GM21576 (cell line): ENCODE measurements around the gene HSD11B2.

Experiments used
- ATAC-seq: cut with Tn5 transposase; IDR thresholded peaks from one replicate; pipeline ENCODE4 v1.9.1; 2021; ENCODE audit warnings: mild to moderate bottlenecking, moderate library complexity; ENCODE audit not compliant: unreplicated experiment

The HSD11B2 gene

DNA sequence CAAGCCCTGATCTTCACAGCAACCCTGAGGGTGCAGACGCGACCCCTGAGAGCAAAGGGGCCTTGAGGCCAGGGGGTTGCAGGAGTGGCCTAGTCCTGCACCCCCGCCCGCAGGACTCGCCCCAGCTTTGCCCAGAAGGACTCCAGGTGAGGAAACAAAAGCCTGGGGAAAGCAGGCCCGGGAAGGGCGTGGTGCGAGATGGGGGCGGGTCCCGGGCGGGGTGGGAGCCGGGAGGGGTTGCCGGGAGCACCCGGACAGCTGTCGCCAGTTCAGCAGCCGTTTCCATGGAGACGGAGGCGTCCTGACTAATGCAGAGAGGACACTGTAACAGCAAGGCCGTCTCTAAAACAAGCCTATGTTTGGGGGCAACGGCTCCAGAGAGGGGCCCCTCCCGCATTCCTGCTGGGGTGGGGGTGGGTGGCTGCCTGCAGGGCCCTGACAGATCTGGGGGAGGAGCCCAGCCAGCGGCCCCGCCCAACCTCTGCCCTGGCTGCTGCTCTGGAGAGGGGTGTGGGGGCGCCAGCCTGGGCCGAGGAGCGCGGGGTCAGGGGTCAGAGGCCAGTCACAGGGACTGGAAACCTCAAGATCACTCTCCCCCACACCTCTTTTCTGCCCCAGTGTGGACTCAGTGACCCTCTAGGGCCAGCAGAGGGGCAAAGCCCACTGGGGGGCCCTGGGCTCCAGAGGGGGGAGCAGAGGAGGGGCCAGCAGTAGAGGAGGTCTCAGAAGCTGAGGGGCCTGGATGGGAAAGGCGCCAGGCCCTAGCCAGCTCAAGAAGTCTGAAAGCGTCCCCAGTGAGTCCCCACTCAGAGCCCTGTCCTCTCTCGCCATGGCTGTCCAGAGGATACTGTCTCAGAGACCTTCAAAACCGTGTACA is 34.5 kb upstream of the HSD11B2 start:
- no peak for ATAC-seq

DNA sequence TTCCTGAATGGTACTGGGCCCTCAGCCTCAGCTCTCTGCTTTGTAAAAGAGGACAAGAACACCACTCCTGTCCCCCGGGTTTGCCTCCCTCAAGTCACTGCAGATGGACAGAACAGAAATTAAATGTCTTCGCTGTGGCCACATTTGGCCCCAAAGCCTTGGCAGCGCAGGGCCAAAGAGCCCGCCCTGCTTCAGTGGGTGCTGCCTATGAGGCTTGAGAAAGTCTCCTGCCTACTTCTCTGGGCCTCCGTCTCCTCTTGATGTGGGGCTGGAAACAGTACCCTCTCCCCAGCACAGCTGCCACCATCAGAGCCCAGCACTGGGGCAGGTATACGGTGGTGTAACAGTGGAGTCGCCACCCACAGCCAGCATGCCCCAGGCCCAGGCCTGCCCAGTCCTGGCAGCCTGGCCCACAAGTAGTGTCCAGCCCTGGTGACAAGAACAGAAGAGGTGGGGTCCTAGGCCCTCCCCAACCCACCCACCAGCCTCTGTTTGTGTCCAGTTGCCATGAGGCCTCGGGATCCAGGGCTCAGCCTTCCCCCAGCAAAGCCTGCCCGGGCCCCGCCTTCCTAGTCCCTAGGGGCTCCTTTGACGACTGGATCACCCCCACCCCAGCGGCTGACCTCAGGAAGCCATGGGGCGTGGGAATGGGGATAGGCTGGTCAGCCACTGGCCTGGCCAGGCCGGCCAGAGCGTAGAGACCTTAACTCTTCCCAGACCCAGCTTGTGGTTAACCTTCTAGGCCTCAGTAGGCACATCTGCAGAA is 33.7 kb upstream of the HSD11B2 start:
- no peak for ATAC-seq

DNA sequence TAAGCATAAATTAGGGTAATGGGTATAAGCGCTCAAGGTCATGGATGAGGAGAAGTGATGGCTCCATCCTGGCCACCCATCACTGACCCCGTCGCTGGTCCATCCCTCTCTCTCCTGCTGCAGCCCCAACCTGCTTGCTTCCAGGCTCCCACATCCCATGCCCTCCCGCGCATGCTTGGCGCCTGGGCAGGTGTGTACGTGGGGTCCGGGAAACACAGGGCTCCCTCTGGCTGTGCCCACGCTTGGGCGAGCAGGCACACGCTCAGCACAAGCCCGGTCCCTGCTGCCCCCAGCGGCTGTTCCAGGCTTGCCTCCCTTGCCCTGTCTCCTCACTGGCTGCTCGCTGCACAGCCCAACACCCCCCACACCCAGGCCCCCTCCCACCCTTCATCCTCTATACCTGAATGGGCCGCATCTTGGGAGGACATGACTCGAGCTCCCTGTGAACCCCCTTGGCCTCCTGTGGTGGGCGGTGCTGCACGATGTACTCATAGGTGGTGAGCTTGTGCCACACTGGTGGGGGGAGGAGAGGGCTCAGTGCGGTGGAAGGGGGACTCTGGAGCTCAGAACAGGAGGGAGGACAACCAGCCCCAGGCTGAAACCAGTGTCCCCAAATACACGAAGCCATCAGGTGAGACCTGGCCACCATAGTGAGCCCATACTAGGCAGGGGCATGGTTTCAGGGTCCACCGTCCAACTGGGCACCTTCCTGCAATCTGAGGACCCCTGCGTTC is 32.9 kb upstream of the HSD11B2 start:
- no peak for ATAC-seq

DNA sequence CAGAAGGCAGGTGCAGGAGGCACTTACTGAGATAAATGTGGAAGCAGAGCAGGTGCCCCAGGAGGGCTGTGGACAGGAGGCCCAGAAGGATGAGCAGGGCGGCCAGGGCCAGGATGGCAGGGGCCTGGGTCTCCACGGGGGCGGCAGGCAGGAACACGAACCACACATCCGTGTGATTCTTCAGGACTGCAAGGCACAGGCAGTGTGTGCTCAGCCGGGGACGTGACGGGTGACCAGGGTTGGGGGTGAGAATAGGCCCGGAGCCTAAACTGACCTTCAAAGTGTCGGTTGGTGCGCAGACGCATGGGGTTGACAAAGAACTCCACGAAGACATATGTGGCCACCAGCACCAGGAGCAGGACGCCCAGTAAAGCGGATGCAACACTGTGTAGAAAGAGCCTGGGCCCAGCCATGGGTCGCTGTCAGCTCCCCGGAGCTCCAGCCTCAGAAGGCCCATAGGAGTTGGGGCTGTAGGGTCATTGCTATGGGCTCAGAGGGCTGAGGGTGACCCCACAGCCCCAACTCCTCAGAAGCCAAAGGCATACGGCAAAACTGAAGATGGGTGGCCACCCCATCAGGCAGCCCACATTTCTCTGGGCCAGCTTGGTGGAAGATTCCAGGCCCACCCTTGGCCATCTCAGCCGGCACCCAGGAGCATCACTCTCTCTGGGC is 32.2 kb upstream of the HSD11B2 start:
- ATAC-seq: no peak

DNA sequence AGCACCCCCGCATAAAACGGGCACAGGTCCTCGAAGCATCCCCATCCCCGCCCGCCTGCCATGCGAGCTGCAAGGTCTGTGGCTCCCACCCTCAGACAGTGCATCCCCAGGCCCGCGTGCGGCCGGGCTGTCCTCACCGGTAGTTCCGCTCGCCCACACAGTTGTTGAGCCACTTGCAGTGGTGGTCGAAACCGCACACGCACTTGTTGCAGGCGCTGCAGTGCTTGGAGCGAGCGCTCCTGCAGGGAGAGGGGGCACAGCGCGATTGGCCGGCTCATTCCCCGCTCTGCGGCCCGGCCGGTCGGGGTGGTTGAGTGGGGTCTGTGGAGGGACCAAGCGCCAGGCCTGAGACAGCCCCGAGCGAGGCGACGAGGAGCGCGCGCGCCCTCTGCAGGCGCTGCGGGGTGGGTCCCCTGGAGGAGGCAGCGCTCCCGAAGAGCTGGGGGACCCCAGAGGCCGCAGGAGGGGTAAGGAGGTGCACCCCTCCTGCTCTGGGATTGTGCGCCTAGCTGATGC is 31.6 kb upstream of the HSD11B2 start:
- no peak for ATAC-seq

DNA sequence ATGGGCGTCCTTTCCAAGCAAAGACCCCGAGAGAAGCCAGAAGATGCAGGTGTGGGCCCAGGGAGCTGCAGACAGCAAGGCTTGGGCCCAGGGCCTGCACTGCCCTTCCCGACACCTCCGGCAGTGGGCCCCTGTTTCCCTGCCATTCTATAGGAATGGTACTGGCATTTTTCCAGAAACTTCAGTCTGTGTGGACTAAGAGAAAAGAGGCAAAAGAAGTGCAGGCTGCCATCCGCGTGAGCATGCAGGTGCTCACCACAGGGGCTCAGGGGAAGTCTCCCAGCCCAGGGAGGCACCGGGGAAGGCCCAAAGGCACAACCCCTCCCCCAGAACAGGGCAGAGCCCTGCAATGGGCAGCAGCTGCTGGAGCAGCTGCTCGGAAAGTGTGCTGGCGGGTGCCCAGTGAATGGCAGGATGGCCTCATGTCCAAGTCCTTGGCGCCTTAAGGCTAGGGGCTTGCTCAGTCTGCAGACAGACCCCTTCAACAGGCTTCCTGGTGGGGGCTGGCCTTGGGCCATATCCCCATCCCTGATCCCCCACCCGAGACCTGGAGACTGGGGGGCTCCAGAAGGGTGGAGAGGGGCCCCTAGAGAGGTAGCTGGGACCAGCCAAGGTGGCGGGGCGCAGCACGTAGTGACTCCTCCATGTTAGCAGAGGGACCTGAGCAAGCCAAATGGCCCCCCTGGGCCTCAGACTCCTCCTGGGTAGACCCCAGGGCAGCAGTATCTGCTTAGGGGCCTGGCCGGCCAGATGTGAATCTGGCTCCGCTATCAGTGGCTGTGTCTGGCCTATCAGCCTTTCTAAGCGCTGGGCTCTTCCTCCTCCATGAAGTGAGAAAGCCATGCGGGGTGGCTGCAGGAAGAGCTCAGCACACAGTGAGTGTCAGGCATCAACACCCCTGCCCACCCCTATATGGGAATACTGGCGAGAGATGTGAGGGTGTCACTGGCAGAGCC is 30.9 kb upstream of the HSD11B2 start:
- no peak for ATAC-seq

DNA sequence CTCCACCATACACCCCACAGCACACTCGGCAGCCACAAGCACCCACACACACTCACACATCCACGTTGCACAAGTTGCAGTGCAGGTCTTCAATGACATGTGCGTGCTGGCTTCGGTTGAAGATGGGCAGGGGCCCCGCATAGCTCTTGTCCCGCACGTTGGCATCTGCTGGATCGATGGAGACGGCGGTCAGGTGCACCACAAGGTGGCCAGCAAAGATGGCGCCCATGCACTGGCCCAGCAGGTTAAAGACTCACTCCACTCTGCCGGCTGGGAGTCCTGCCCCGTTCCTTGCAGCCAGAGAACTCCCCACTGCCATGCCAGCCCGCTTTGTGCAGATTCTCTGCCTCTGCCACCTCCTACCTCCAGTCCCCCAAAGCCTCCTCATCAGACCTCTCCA is 30.0 kb upstream of the HSD11B2 start:
- no peak for ATAC-seq

DNA sequence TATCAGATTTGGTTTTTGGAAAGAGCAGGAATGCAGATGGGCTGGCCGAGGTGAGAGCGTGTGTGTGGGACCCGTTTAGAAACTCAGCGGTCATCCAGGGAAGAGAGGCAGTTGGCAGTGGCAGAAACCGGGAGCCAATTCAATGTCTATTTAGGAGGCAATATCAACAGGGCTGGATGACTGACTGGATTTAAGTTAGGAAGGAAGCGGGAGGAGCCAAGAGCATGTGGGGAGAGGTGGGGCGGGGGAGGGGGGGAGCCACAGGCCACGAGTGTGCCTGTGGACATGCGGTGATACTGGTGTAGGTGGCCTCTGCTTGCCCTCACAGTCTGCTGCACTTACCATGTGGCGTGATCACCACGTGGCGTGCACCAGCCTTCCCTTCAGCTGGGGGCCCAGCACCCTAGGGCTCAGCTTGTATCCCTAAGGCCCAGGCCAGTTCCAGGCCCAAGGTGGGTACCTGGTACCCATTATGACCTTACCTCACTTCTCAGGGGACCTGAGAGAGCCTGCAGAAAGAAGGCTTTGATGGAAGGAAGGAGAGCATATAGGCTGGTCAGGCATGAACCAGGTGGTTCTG is 26.9 kb upstream of the HSD11B2 start:
- ATAC-seq: no peak

DNA sequence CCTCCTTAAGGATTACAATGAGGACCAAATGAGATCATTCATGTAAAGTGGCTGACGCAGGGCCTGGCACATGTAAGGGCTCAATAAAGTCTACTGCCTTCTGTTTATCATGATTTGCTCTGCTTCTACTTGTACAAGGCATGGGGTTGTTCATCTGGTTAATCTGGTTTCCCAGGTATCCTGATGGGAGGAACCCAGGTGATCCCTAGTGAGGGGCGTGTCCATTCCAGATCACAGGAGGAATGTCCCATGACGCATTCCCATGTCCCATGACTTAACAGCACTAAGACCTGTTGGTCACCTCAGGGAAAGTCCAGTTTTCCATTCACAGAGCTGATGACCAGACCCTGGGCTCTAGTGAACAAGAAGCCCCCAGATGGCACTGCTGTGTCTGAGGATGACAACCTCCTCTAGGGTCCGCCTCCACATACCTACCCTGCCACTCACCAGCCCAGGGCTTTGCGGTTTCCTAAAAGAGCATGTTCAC is 26.1 kb upstream of the HSD11B2 start:
- no peak for ATAC-seq

DNA sequence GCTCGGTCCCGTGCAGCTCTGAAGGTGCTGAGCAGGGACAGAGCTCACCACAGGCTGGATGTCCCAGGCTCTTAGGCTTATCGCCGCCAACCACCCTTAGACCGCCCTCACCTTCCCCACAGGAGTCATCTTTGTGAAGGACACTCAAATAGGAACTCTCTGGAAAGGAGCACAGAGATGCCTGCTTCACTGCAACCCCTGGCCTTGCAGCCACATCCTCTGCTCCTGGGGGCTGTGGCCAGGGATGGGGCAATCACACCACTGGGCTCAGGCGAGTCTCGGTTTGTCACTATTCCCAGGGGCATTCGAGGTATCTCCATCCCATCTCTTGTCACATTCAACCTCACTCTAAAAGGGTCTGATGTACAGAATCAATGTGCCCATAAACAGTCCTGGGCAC is 25.6 kb upstream of the HSD11B2 start:
- ATAC-seq: no peak

DNA sequence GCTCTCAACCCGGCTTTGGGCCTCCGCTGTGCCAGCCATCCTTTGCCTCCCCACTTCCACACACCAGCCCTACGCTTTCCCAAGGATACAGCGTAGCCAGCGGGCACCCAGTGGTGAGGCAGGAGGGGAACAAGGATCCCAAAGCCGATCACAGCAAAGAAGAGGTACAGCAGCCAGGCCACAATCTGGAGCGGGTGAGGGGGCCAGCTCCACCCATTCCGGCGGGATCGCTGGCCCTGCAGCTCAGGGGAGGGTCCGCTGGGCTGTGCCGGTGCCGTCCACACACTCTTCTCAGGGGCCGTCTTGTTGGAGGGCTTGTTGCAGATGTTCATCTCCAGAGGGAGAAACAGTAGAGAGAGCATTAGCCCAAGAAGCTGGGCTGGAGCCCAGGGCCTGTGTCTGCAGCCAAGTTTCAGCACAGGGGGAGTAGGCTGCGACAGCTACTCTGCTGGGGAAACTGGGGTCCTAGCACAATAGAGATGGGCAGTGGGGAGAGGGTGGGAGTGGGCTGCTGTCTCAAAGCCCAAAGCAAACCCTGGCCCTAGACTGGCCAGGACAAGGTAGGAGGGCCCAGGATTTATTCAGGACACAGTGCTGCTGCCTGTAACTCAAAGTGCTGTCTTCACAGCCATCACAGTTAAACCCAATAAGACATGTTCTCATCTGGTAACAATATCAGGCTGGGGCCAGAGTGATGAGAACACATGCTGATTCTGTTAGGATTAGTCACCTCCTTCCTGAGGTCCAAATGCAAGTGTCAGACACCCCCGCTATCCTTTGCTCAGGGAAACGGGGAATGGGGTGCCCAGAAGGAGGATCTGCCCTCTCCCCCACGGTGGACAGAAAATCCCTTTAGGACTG is 24.6 kb upstream of the HSD11B2 start:
- ATAC-seq: no peak

DNA sequence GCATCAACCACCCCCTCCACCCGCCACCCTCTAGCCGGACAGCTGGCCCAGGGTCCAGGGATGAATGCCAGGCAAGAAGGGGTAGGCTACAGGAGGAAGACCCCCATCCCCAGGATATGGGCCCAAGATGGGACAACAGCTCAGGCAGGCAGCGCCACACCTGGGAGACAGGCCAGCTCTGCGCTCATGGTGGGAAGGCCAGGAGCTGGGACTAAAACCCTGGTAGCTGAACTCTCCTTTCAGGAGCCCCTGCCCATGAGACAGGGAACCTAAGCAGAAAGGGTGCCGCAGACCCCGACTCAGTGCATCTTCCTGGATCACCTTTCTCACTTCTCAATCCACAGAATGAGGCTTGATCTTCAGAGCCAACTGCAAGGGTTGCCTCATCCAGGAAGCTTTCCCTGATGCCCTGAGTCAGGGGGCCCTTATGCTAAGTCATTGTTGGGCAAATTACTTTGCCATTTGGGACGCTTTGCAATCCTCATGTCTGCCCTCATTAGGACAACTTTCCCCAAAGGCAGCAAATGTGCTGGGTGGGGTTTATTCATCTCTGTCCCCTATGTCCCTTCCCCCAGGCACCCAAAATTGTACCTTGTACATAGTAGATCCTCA is 23.6 kb upstream of the HSD11B2 start:
- no peak for ATAC-seq

DNA sequence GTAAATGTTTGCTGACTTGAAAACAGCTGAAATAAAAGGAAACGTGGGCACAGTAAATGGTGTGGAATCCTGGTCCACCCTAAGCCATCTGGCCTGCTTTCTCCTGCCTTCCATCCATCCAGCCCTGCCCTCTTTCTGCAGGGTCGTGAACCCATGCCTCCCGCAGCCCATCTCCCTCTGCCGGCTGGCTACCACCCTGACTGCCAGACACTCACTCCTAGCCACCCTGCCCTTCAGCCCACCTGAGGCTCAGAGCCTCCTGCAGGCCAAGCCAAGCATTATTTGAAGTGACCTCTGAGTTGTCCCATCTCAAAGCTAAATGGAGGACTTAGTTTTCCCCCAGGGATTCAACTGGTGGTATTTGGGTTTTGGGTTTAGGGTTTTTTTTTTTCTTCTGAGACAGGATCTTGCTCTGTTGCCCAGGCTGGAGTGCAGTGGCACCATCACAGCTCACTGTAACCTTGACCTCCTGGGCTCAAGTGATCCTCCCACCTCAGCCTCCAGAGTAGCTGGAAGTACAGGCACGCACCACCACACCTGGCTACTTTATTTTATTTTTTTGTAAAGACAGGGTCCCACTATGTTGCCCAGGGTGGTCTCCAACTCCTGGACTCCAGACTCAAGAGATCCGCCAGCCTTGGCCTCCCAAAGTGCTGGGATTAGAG is 23.0 kb upstream of the HSD11B2 start:
- ATAC-seq: no peak

DNA sequence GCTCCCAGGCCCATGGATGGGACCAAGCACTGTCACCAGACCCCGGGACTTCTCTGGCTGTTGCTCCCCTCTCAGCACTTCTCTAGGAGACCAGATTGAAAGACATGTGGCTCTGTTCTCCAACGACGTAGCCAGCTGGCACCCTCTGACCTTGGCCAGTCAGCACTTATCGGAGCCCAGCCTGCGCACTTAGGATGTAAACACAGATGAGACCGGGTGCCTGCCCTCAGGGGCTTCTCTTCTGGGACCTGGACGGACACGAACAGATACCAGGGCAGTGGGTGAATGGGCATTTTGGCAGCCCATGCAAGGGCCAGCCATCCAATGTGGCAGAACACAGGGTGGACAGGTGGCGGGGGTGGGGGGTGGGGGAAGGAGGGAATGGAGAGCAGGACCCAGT is 21.3 kb upstream of the HSD11B2 start:
- ATAC-seq: no peak

DNA sequence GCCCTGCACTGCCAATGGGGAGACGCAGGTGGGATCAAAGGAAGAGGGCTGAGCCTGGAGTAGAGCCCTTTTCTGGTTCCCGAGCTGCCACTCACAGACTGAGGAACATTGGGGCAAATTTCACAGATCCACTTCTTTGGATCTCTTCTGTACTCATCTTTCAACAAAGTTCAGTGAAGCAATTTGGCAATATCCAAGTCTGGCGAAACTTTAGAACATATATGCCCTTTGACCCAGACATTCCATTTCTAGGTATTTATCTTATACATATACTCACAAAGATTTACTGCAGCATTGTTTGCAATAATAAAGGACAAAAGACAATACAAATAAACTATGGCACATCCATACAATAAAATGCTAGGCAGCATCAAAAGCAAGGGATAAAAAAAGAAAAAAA is 19.6 kb upstream of the HSD11B2 start:
- ATAC-seq: no peak

DNA sequence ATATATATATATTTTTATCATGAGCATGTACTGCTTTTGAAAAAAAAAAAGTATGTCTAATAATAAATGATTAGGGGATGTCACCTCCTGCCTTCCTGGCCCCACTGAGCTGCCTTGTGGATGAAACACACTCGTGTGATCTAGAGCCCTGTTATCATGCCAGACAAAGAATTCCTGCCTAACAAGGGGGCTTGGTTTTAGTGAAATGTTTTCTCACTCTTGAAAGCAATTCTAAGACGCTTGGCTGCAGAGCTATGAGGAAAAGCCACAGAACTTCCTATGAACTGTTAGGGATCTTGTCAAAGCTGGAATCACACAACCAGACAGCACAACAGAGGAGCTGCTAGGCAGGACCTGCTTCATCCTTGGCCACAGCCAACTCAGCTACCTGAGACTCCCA is 18.6 kb upstream of the HSD11B2 start:
- no peak for ATAC-seq
